ENCODE results near the gene COL11A1. TPM values are rescaled to one million over a fixed set of nuclear protein-coding genes. Genes with fewer than 3 reads are reported as not detected.

The COL11A1 gene
- total RNA-seq, 1 experiment from 2014 or later, result 0.05 TPM

DNA sequence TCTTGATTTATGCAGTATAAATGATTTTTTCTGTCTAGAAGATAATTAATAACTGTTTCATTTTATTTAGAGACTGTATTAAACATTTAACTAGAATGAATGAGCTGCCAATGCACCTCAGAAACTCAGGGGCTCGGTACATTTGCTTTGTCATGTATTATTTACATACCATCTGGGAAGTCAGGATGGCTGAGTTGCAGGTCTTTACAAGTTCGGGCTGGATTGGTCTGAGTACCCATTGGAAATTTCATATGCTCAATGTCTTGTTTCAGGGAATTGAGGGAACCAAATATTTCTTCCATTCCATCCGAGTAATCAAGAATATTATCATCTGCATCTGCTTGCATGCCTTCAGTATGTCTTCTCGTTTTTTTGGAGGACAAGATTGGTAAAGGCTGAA lies 221.7 kb downstream of the COL11A1 start (continued):
- TF ChIP-seq, protein P1, sequence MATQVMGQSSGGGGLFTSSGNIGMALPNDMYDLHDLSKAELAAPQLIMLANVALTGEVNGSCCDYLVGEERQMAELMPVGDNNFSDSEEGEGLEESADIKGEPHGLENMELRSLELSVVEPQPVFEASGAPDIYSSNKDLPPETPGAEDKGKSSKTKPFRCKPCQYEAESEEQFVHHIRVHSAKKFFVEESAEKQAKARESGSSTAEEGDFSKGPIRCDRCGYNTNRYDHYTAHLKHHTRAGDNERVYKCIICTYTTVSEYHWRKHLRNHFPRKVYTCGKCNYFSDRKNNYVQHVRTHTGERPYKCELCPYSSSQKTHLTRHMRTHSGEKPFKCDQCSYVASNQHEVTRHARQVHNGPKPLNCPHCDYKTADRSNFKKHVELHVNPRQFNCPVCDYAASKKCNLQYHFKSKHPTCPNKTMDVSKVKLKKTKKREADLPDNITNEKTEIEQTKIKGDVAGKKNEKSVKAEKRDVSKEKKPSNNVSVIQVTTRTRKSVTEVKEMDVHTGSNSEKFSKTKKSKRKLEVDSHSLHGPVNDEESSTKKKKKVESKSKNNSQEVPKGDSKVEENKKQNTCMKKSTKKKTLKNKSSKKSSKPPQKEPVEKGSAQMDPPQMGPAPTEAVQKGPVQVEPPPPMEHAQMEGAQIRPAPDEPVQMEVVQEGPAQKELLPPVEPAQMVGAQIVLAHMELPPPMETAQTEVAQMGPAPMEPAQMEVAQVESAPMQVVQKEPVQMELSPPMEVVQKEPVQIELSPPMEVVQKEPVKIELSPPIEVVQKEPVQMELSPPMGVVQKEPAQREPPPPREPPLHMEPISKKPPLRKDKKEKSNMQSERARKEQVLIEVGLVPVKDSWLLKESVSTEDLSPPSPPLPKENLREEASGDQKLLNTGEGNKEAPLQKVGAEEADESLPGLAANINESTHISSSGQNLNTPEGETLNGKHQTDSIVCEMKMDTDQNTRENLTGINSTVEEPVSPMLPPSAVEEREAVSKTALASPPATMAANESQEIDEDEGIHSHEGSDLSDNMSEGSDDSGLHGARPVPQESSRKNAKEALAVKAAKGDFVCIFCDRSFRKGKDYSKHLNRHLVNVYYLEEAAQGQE (IDR thresholded peaks at IDR 0.05; ENCODE audit: low read depth), result no peak

DNA sequence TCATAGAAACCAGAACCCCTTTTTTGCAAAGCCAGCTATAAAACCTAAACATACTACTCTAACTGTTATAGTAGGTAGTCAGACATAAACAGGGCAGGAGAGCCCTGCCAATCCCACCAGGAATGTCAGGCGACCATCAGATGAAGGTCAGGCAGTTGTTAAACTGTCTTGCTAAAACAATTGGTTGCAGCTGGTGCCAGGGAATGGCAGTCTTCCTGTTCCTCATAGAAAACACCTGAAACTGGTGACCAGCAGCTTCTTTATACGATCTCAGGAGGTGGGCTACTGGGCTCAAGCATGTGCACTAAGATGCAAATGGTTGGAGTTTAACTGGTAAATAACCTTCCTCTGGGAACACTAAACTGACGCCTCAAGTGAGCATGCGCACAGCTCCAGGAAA lies 224.1 kb downstream of the COL11A1 start:
- intact Hi-C loops (cut with micrococcal nuclease), result no loop called here

More for the DNA sequence above, 224.1 kb downstream of the COL11A1 start:
- no peaks in the 10 kb centered on the region for H3K36me3 ChIP-seq (ENCODE audit: control insufficient read depth in 1 of 2, insufficient read depth in 2 of 2, low read length in 2 of 2)
- no peak for DNase-seq (ENCODE audit: low read depth, low spot score)
- BruUV-seq (replicated peaks), result no TSS peak
- ChIA-PET POLR2A (no interaction called here), RAD21 (ENCODE audit: low non-redundant PET in 1 of 2, low total read pairs in 2 of 2, uncharacterized antibody in 2 of 2, unreplicated experiment in 2 of 2) (no interaction called here), CTCF (no interaction called here)
- no peaks in the 10 kb centered on the region for H3K9me2 ChIP-seq (ENCODE audit: insufficient read depth)
- no peaks in the 10 kb centered on the region for H3K27me3 ChIP-seq (ENCODE audit: insufficient read depth, low read length)
- H4K20me1 ChIP-seq (ENCODE audit: insufficient read depth), result no peaks in the 10 kb centered on the region
- no peak for TF ChIP-seq EZH2 (IDR thresholded peaks at IDR 0.05)
- TF ChIP-seq JUND (IDR thresholded peaks at IDR 0.05), result no peak
- TF ChIP-seq CBX3 (IDR thresholded peaks at IDR 0.05; ENCODE audit: low read depth), result no peak
- TF ChIP-seq, protein P2, sequence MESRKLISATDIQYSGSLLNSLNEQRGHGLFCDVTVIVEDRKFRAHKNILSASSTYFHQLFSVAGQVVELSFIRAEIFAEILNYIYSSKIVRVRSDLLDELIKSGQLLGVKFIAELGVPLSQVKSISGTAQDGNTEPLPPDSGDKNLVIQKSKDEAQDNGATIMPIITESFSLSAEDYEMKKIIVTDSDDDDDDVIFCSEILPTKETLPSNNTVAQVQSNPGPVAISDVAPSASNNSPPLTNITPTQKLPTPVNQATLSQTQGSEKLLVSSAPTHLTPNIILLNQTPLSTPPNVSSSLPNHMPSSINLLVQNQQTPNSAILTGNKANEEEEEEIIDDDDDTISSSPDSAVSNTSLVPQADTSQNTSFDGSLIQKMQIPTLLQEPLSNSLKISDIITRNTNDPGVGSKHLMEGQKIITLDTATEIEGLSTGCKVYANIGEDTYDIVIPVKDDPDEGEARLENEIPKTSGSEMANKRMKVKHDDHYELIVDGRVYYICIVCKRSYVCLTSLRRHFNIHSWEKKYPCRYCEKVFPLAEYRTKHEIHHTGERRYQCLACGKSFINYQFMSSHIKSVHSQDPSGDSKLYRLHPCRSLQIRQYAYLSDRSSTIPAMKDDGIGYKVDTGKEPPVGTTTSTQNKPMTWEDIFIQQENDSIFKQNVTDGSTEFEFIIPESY (IDR thresholded peaks at IDR 0.05; ENCODE audit: extremely low read depth, insufficient replicate concordance, low read length), result no peak
- no peak for TF ChIP-seq TCF7L2 (IDR thresholded peaks at IDR 0.05; ENCODE audit: borderline replicate concordance, extremely low read depth, insufficient read depth, insufficient read length)
- no peak for TF ChIP-seq ELF1 (IDR thresholded peaks at IDR 0.05; ENCODE audit: borderline replicate concordance, low read depth)
- TF ChIP-seq, protein P3, sequence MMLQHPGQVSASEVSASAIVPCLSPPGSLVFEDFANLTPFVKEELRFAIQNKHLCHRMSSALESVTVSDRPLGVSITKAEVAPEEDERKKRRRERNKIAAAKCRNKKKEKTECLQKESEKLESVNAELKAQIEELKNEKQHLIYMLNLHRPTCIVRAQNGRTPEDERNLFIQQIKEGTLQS (IDR thresholded peaks at IDR 0.05), result no peak
- no peak for TF ChIP-seq ZFX (IDR thresholded peaks at IDR 0.05)
- TF ChIP-seq, protein P4, sequence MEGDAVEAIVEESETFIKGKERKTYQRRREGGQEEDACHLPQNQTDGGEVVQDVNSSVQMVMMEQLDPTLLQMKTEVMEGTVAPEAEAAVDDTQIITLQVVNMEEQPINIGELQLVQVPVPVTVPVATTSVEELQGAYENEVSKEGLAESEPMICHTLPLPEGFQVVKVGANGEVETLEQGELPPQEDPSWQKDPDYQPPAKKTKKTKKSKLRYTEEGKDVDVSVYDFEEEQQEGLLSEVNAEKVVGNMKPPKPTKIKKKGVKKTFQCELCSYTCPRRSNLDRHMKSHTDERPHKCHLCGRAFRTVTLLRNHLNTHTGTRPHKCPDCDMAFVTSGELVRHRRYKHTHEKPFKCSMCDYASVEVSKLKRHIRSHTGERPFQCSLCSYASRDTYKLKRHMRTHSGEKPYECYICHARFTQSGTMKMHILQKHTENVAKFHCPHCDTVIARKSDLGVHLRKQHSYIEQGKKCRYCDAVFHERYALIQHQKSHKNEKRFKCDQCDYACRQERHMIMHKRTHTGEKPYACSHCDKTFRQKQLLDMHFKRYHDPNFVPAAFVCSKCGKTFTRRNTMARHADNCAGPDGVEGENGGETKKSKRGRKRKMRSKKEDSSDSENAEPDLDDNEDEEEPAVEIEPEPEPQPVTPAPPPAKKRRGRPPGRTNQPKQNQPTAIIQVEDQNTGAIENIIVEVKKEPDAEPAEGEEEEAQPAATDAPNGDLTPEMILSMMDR (IDR thresholded peaks at IDR 0.05 in 2 of 3, conservative IDR thresholded peaks at IDR 0.05 in 1 of 3; ENCODE audit: borderline replicate concordance in 1 of 3, insufficient read depth in 1 of 3, low read depth in 2 of 3, low read length in 2 of 3), result no peak
- no peaks in the 10 kb centered on the region for H3K79me2 ChIP-seq (ENCODE audit: insufficient read depth, low read length)
- no peak overlapping the region for H3K4me2 ChIP-seq (ENCODE audit: low read length)
- H3K9me3 ChIP-seq (ENCODE audit: control insufficient read depth in 1 of 2, insufficient read depth in 1 of 2, low read depth in 1 of 2, low read length in 2 of 2), result 0 out of 4 replicates have a peak, but pooled peaks cover 0 to 5% of the 10 kb centered on the region in 2 experiments
- no peak overlapping the region for H3K4me3 ChIP-seq (replicated peaks in 1 of 2; ENCODE audit: low read depth in 1 of 2, low read length in 2 of 2)
- H2AFZ ChIP-seq (ENCODE audit: low read depth, low read length, poor library complexity, severe bottlenecking), result no peak overlapping the region
- peaks cover 3 to 12% of the 10 kb centered on the region in 2 experiments; a peak in 2 of 4 replicates for H3K4me1 ChIP-seq (ENCODE audit: control insufficient read depth in 1 of 2, insufficient read depth in 2 of 2, low read length in 2 of 2)
- ATAC-seq, result no peak
- no peak overlapping the region for H3K9ac ChIP-seq (ENCODE audit: low read length)
- H3K27ac ChIP-seq (ENCODE audit: low read depth, low read length), result no peak overlapping the region
